SJCRH30 (cell line): ENCODE results near the gene CWC15. TPM values are rescaled to one million over a fixed set of nuclear protein-coding genes. Genes with fewer than 3 reads are reported as not detected.
"Not testable (repeated sequence)": the region's sequence is repeated elsewhere in the genome, so short reads cannot be mapped to it uniquely, and the experiment has no call there.

Experiments
- DNase-seq, 2 experiments: peaks; one replicate each; pipeline ENCODE4 v3.0.0-alpha.2; 2015 to 2020
- H3K27ac ChIP-seq: fragments of 250-450 bp; sonication (Bioruptor Pico); 2 replicates; pipeline ENCODE4 v1.5.1; 2020; ENCODE audit warnings: mild to moderate bottlenecking, moderate library complexity
- H3K27me3 ChIP-seq: fragments of 250-450 bp; sonication (Bioruptor Pico); 2 replicates; pipeline ENCODE4 v1.5.1; 2020; ENCODE audit warnings: mild to moderate bottlenecking, moderate library complexity
- H3K36me3 ChIP-seq: fragments of 250-450 bp; sonication (Bioruptor Pico); 2 replicates; pipeline ENCODE4 v1.5.1; 2020; ENCODE audit warnings: mild to moderate bottlenecking, moderate library complexity
- H3K4me1 ChIP-seq: fragments of 250-450 bp; sonication (Bioruptor Pico); 2 replicates; pipeline ENCODE4 v1.5.1; 2020; ENCODE audit warnings: mild to moderate bottlenecking, moderate library complexity
- H3K4me3 ChIP-seq: fragments of 250-450 bp; sonication (Bioruptor Pico); 2 replicates; pipeline ENCODE4 v1.5.1; 2020; ENCODE audit warnings: mild to moderate bottlenecking, moderate library complexity
- H3K9me3 ChIP-seq: fragments of 250-450 bp; sonication (Bioruptor Pico); replicated peaks from 2 replicates; pipeline ENCODE4 v1.5.1; 2020; ENCODE audit warnings: mild to moderate bottlenecking, moderate library complexity
- total RNA-seq: library from RNA; depleted of rRNA; stranded (reverse); fragments of >200 nt; shearing (Covaris generic); gene quantifications from 2 replicates; pipeline ENCODE4 v1.2.3, GENCODE V29; 2014

Gene CWC15
- total RNA-seq, 1 experiment from 2014 or later = 41.8 TPM

GRCh38 chr11:94933223-94934130 lies 39.9 kb downstream of the CWC15 start:
- Histone ChIP-seq H3K4me3 (no peak overlapping the region), H3K9me3 (no peaks in the 10 kb centered on the region), H3K36me3 (no peaks in the 10 kb centered on the region), H3K4me1 (no peaks in the 10 kb centered on the region), H3K27ac (no peak overlapping the region), H3K27me3 (no peaks in the 10 kb centered on the region)
- DNase-seq = no peak

- Histone ChIP-seq H3K9me3 (no peaks in the 10 kb centered on the region), H3K27me3 (no peaks in the 10 kb centered on the region), H3K27ac (no peak overlapping the region), H3K4me3 (no peak overlapping the region), H3K4me1 (peaks cover under 1% of the 10 kb centered on the region; the same call in 1 of the 2 replicates), H3K36me3 (no peaks in the 10 kb centered on the region)
- no peak for DNase-seq
Observed at GRCh38 chr11:94932503-94932902, 40.9 kb downstream of the CWC15 start.

- not testable (repeated sequence) for H3K36me3 ChIP-seq, H3K4me1 ChIP-seq, H3K27me3 ChIP-seq, DNase-seq, H3K27ac ChIP-seq, H3K4me3 ChIP-seq, H3K9me3 ChIP-seq
Observed at GRCh38 chr11:94932072-94932471, 41.3 kb downstream of the CWC15 start.

- no peaks in the 10 kb centered on the region for H3K36me3 ChIP-seq
Observed at GRCh38 chr11:94928117-94928990, 45.0 kb downstream of the CWC15 start.

GRCh38 chr11:94926698-94927237 lies 46.6 kb downstream of the CWC15 start:
- Histone ChIP-seq H3K9me3 (no peaks in the 10 kb centered on the region), H3K4me3 (no peak overlapping the region), H3K27ac (no peak overlapping the region; the same call in 1 of the 2 replicates), H3K4me1 (peaks cover 17% of the 10 kb centered on the region; the same call in 1 of the 2 replicates), H3K27me3 (no peaks in the 10 kb centered on the region), H3K36me3 (no peaks in the 10 kb centered on the region)
- DNase-seq = peak; percentile 72 to 80

More at GRCh38 chr11:94928117-94928990, 45.0 kb downstream of the CWC15 start:
- no peak for DNase-seq
- no peaks in the 10 kb centered on the region for H3K9me3 ChIP-seq
- no peak overlapping the region for H3K27ac ChIP-seq
- H3K4me3 ChIP-seq = no peak overlapping the region
- H3K4me1 ChIP-seq = peaks cover 17% of the 10 kb centered on the region; the same call in 1 of the 2 replicates
- no peaks in the 10 kb centered on the region for H3K27me3 ChIP-seq

GRCh38 chr11:94926271-94926625 lies 47.1 kb downstream of the CWC15 start:
- Histone ChIP-seq H3K4me1 (peaks cover 17% of the 10 kb centered on the region; the same call in 1 of the 2 replicates), H3K36me3 (no peaks in the 10 kb centered on the region), H3K9me3 (no peaks in the 10 kb centered on the region), H3K27ac (no peak overlapping the region; the same call in 1 of the 2 replicates), H3K27me3 (no peaks in the 10 kb centered on the region), H3K4me3 (no peak overlapping the region)
- peak; percentile 4 to 28 for DNase-seq

GRCh38 chr11:94925422-94926270 lies 47.7 kb downstream of the CWC15 start:
- H3K27ac ChIP-seq = no peak overlapping the region
- no peaks in the 10 kb centered on the region for H3K36me3 ChIP-seq
- H3K27me3 ChIP-seq = no peaks in the 10 kb centered on the region
- H3K9me3 ChIP-seq = no peaks in the 10 kb centered on the region
- no peak overlapping the region for H3K4me3 ChIP-seq
- no peak for DNase-seq
- peaks cover 17% of the 10 kb centered on the region; the same call in 1 of the 2 replicates for H3K4me1 ChIP-seq

- H3K4me1 ChIP-seq = peaks cover 17% of the 10 kb centered on the region; the same call in 1 of the 2 replicates
- no peak for DNase-seq
- H3K27me3 ChIP-seq = no peaks in the 10 kb centered on the region
- H3K27ac ChIP-seq = no peak overlapping the region
- no peaks in the 10 kb centered on the region for H3K36me3 ChIP-seq
- no peaks in the 10 kb centered on the region for H3K9me3 ChIP-seq
- no peak overlapping the region for H3K4me3 ChIP-seq
Observed at GRCh38 chr11:94924612-94925011, 48.7 kb downstream of the CWC15 start.

- no peaks in the 10 kb centered on the region for H3K36me3 ChIP-seq
- no peak overlapping the region for H3K4me3 ChIP-seq
- no peaks in the 10 kb centered on the region for H3K9me3 ChIP-seq
- H3K27me3 ChIP-seq = no peaks in the 10 kb centered on the region
- no peak overlapping the region for H3K27ac ChIP-seq
- DNase-seq = peak in 1 of 2 experiments; percentile 19
- peaks cover 17% of the 10 kb centered on the region; the same call in 1 of the 2 replicates for H3K4me1 ChIP-seq
Observed at GRCh38 chr11:94924171-94924572, 49.2 kb downstream of the CWC15 start.

GRCh38 chr11:94923004-94923334 lies 50.4 kb downstream of the CWC15 start:
- DNase-seq = no peak
- Histone ChIP-seq H3K9me3 (no peaks in the 10 kb centered on the region), H3K27ac (no peak overlapping the region)

GRCh38 chr11:94922321-94923003 lies 50.9 kb downstream of the CWC15 start:
- Histone ChIP-seq H3K27ac (no peak overlapping the region), H3K4me1 (peaks cover 16% of the 10 kb centered on the region; the same call in 1 of the 2 replicates)
- no peak for DNase-seq

More at GRCh38 chr11:94923004-94923334, 50.4 kb downstream of the CWC15 start:
- Histone ChIP-seq H3K36me3 (no peaks in the 10 kb centered on the region), H3K4me1 (peaks cover 17% of the 10 kb centered on the region; the same call in 1 of the 2 replicates), H3K4me3 (no peak overlapping the region), H3K27me3 (no peaks in the 10 kb centered on the region)

GRCh38 chr11:94920311-94920710 lies 53.0 kb downstream of the CWC15 start:
- Histone ChIP-seq H3K27ac (no peak overlapping the region), H3K9me3 (no peaks in the 10 kb centered on the region), H3K4me3 (no peak overlapping the region), H3K4me1 (no peaks in the 10 kb centered on the region), H3K27me3 (no peaks in the 10 kb centered on the region), H3K36me3 (no peaks in the 10 kb centered on the region)
- no peak for DNase-seq

More at GRCh38 chr11:94922321-94923003, 50.9 kb downstream of the CWC15 start:
- no peak overlapping the region for H3K4me3 ChIP-seq
- no peaks in the 10 kb centered on the region for H3K9me3 ChIP-seq
- H3K27me3 ChIP-seq = no peaks in the 10 kb centered on the region
- H3K36me3 ChIP-seq = no peaks in the 10 kb centered on the region

GRCh38 chr11:94913718-94914394 lies 59.5 kb downstream of the CWC15 start:
- not testable (repeated sequence) for H3K9me3 ChIP-seq

More at GRCh38 chr11:94913718-94914394, 59.5 kb downstream of the CWC15 start:
- not testable (repeated sequence) for DNase-seq, H3K36me3 ChIP-seq, H3K27me3 ChIP-seq, H3K4me3 ChIP-seq, H3K27ac ChIP-seq, H3K4me1 ChIP-seq
